T-helper 17 cell (primary cell): ENCODE results near the gene MDFI. TPM values are rescaled to one million over a fixed set of nuclear protein-coding genes. Genes with fewer than 3 reads are reported as not detected.

Source experiments
- ATAC-seq: fragments of 150-1000 bp; cut with Tn5 transposase; 2 replicates; pipeline ENCODE4 v1.10.0; 2021; ENCODE audit warnings: mild to moderate bottlenecking, moderate library complexity
- DNase-seq, 3 donors: peaks; one replicate each; pipeline versions ENCODE4 v3.0.0 to v3.0.0-alpha.2; 2020 to 2021
- H3K9me3 ChIP-seq: one replicate; pipeline ENCODE4 v1.7.0; 2013; ENCODE audit warnings: low read length, mild to moderate bottlenecking; ENCODE audit not compliant: control insufficient read depth, poor library complexity, severe bottlenecking
- H3K27ac Mint-ChIP-seq: one replicate; pipeline ENCODE4 v1.8.0; 2022; ENCODE audit warnings: mild to moderate bottlenecking, moderate library complexity, mixed read lengths
- H3K27me3 Mint-ChIP-seq: one replicate; pipeline ENCODE4 v1.8.0; 2022; ENCODE audit warnings: mixed read lengths
- H3K36me3 Mint-ChIP-seq: one replicate; pipeline ENCODE4 v1.8.0; 2022; ENCODE audit warnings: low read depth, mixed read lengths
- H3K4me1 Mint-ChIP-seq: one replicate; pipeline ENCODE4 v1.8.0; 2022; ENCODE audit warnings: mild to moderate bottlenecking, mixed read lengths
- H3K4me3 Mint-ChIP-seq: one replicate; pipeline ENCODE4 v1.8.0; 2022; ENCODE audit warnings: mild to moderate bottlenecking, moderate library complexity, mixed read lengths
- total RNA-seq, 4 donors: library from RNA in 2 of 4; stranded (reverse) in 2 of 4; gene quantifications; one replicate each; pipeline ENCODE4 v1.2.3 and lab custom pipeline; 2022 to 2026

MDFI gene
- total RNA-seq (not detected), total RNA-seq (lab: John Stamatoyannopoulos, UW) (0 reads per million in 2 donors)

DNA sequence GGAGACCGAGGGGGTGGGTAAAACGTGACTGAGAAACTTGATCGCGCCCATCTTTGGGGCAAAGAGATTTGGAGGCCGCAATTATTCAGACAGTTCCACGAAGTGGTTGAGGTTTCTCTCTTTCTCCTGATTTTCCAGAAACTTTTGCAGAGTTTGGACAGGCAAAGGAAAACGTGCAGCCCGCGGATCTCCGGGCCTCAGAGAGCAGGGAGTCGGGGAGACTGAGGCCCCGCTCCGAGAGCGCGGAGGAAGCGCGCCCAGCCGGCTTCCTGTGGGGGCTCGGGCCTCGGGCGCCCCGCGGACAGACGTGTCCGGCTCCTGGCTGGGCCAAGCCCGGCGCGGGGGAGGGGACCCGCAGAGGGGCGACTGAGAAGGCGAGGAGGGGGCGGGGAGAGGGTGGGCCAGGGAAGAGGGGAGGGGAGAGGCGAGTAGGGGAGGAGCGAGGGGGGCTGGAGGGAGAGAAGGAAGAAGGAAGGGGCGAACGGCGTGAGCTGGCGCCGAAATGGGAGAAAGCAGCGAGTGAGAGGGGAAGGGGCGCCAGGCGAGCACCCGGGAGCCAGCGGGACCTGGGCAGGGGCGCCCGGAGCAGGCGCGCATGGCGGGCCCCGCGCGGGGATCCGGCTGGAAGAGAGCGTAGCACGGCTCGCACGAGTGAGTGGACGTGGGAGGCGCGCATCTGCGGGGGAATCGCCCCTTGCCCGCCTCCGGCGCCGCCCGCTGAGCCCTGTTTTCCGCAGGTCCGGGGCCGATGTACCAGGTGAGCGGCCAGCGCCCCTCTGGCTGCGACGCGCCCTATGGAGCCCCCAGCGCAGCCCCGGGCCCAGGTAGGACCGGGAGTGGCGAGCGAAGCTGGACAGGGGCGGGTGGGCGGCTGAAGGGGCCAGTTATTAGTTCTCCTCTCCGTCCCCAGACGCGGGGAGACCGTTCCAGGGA is at the start of gene MDFI:
MDFI (plus strand) TSS at position 467 of the 933 bp plus-strand sequence; CDS start at position 749, 282 bp downstream.
- Mint-ChIP-seq H3K4me1 (peaks cover 14% of the 10 kb centered on the region), H3K36me3 (peaks cover 8% of the 10 kb centered on the region), H3K4me3 (peak within 1 kb of the TSS; percentile 83), H3K27ac (no peak within 1 kb of the TSS), H3K27me3 (peaks cover 72% of the 10 kb centered on the region)
- DNase-seq = no peak
- no peak for ATAC-seq
- no peaks in the 10 kb centered on the region for H3K9me3 ChIP-seq

- Mint-ChIP-seq H3K27ac (no peak overlapping the region), H3K4me1 (peaks cover 21% of the 10 kb centered on the region), H3K36me3 (peaks cover 6% of the 10 kb centered on the region), H3K4me3 (no peak overlapping the region), H3K27me3 (no peaks in the 10 kb centered on the region)
- DNase-seq (no peak), ATAC-seq (no peak)
- H3K9me3 ChIP-seq = no peaks in the 10 kb centered on the region
Measured at GRCh38 chr6:41589223-41589622, 49.0 kb upstream of the MDFI start.

DNA sequence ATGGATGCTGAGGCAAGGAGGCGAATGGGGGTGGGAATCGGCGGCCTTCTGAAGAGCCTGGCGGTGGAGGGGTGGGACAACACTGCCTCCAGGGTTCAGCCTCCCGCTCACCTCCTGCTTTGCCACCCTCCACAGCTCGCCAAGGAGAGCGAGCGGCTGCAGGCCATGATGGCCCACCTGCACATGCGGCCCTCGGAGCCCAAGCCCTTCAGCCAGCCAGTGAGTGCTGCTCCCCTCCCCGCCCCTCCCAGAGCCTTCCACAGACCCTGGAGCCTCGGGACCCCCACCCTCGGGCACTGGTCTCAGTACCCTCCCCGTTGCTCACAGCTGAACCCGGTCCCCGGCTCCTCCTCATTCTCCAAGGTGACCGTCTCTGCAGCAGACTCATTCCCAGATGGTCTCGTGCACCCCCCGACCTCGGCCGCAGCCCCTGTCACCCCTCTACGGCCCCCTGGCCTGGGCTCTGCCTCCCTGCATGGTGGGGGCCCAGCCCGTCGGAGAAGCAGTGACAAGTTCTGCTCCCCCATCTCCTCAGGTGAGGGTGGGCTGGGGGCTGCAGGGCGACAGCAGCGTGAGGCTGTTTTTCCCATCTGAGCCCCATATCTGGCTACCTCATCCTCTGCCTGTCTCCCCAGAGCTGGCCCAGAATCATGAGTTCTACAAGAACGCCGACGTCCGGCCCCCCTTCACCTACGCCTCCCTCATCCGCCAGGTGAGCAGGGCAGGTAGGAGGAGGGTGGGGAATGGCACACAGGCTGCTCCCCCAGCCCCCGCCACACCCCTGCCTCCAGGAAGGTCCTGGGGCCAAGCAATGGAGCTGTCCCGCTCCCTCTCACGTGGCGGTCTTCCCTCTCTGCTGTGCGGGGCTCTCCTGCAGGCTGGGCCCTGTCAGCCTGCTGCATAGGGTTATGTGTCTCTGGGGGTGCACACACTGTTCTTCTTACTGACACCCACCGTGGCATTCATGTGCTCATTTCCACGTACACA is 48.3 kb upstream of the MDFI start:
- ATAC-seq = no peak
- DNase-seq = no peak
- no peaks in the 10 kb centered on the region for H3K9me3 ChIP-seq
- Mint-ChIP-seq H3K27me3 (no peaks in the 10 kb centered on the region), H3K4me3 (peak overlapping the region; percentile 69), H3K27ac (peak overlapping the region; percentile 62), H3K4me1 (peaks cover 17% of the 10 kb centered on the region), H3K36me3 (peaks cover 6% of the 10 kb centered on the region)

DNA sequence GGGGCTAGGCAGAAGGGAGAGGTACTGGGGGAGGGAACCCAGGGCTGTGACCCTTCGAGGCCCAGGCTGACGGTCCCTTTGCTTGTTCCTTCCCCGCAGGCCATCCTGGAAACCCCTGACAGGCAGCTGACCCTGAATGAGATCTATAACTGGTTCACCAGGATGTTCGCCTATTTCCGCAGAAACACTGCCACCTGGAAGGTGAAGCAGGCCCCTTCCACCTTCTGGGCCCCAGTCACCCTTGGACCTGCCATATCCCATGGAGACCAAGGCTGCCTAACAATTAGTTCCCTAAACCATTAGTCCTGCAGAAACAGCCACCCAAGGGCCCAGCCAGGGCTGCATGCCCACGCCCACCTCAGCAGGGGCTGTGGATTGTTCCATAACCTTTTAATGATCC is 47.1 kb upstream of the MDFI start:
- Mint-ChIP-seq H3K4me3 (no peak overlapping the region), H3K36me3 (peaks cover 4% of the 10 kb centered on the region)
- no peak for ATAC-seq

GRCh38 chr6:41591859-41592502 is 46.3 kb upstream of the MDFI start:
- Mint-ChIP-seq H3K4me1 (peaks cover 13% of the 10 kb centered on the region), H3K36me3 (peaks cover 4% of the 10 kb centered on the region), H3K27me3 (no peaks in the 10 kb centered on the region), H3K27ac (no peak overlapping the region), H3K4me3 (no peak overlapping the region)
- peak; percentile 57 to 78 (median 61) for DNase-seq
- peak; percentile 84 for ATAC-seq
- no peaks in the 10 kb centered on the region for H3K9me3 ChIP-seq

More for the DNA sequence above, 47.1 kb upstream of the MDFI start:
- H3K9me3 ChIP-seq = no peaks in the 10 kb centered on the region
- no peak for DNase-seq
- H3K27ac Mint-ChIP-seq = peak overlapping the region; percentile 62
- H3K27me3 Mint-ChIP-seq = no peaks in the 10 kb centered on the region
- peaks cover 13% of the 10 kb centered on the region for H3K4me1 Mint-ChIP-seq

DNA sequence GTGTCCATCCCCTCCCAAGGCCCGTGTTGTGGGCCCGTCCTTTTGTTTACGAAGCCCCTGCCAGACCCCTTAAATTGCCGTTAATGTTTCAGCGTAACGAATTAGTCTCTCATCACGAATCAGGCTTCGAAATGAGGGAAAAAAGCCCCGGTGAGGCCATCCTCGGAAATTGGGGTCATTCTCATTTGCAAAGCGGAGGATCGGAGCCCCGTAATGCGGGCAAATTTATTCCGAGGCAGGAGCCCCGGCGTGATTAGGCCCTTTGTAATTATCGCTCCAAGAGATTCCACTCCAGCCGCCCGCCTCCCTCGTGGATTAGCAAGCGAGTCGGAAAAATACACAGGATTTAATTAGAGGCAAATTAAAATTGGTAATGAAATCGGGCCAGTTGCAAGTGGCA is 44.9 kb upstream of the MDFI start:
- H3K4me1 Mint-ChIP-seq = peaks cover 13% of the 10 kb centered on the region
- no peak for DNase-seq
- no peak overlapping the region for H3K27ac Mint-ChIP-seq
- no peak for ATAC-seq
- H3K27me3 Mint-ChIP-seq = no peaks in the 10 kb centered on the region
- no peak overlapping the region for H3K4me3 Mint-ChIP-seq
- H3K36me3 Mint-ChIP-seq = peaks cover 4% of the 10 kb centered on the region
- H3K9me3 ChIP-seq = no peaks in the 10 kb centered on the region

DNA sequence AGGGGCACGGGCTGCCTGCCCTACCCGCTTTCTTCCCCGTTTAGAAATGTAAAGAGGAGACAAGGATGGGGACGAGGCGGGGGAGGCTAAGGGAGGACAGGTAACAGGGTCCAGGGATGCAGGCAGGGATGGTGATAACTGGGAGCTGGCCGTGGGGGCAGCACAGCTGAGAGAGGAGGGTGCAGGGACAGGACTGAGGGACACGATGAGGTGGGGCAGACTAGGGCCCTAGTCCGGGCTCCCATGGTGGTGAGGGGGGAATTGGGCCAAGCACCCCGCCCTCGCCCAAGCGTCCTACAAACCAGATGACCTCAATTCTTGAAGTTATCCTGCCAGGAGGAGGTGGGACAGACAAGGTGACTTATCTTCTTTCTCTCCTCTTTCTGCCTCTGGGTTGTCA is 44.4 kb upstream of the MDFI start:
- Mint-ChIP-seq H3K36me3 (peaks cover 6% of the 10 kb centered on the region), H3K4me1 (peaks cover 13% of the 10 kb centered on the region), H3K4me3 (no peak overlapping the region), H3K27ac (no peak overlapping the region), H3K27me3 (no peaks in the 10 kb centered on the region)
- H3K9me3 ChIP-seq = no peaks in the 10 kb centered on the region
- ATAC-seq (no peak), DNase-seq (no peak)

- Mint-ChIP-seq H3K4me1 (peaks cover 13% of the 10 kb centered on the region), H3K27ac (no peak overlapping the region), H3K4me3 (no peak overlapping the region), H3K36me3 (peaks cover 6% of the 10 kb centered on the region), H3K27me3 (no peaks in the 10 kb centered on the region)
- DNase-seq (no peak), ATAC-seq (no peak)
- no peaks in the 10 kb centered on the region for H3K9me3 ChIP-seq
Measured at GRCh38 chr6:41594326-41594725, 43.9 kb upstream of the MDFI start.

DNA sequence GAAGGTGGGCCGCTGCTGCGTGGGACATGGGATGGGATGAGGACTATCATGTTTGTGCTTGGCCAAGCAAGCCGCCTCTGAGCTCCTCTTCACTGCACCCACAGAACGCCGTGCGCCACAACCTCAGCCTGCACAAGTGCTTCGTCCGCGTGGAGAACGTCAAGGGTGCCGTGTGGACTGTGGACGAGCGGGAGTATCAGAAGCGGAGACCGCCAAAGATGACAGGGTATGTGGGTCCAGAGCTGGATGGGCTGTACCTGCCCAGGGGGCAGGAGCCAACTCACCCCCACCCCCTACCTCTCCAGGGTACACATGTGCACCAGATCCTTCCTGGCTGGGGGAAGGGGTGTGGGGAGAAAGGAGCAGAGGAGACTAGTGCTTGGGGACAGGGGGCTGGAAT is 43.5 kb upstream of the MDFI start:
- peaks cover 13% of the 10 kb centered on the region for H3K4me1 Mint-ChIP-seq
- H3K36me3 Mint-ChIP-seq = peaks cover 6% of the 10 kb centered on the region
- H3K4me3 Mint-ChIP-seq = no peak overlapping the region
- no peak overlapping the region for H3K27ac Mint-ChIP-seq
- ATAC-seq = no peak
- no peak for DNase-seq
- H3K27me3 Mint-ChIP-seq = no peaks in the 10 kb centered on the region
- no peaks in the 10 kb centered on the region for H3K9me3 ChIP-seq

DNA sequence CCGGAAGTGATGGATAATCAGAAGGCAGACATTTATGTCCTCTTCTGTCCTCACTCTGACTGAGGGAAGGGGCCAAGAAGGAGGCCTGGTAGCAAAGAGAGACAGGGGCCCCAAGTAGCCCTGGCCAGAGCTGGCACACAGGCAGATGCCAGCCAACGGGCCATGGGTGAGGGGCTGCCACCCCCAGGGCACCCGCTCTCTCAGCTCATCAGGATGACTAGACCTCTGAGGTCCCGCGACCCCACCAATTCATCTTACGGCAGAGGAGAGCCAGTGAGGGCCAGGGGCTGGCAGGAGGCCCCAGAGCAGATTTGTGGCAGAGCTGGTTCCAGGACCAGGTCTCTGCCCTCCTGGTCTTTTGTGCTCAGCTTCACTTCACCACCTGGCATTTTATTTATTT is 43.1 kb upstream of the MDFI start:
- H3K27ac Mint-ChIP-seq = no peak overlapping the region
- ATAC-seq = no peak
- DNase-seq = no peak
- H3K27me3 Mint-ChIP-seq = no peaks in the 10 kb centered on the region
- H3K4me1 Mint-ChIP-seq = peaks cover 11% of the 10 kb centered on the region
- H3K9me3 ChIP-seq = no peaks in the 10 kb centered on the region
- no peak overlapping the region for H3K4me3 Mint-ChIP-seq
- H3K36me3 Mint-ChIP-seq = peaks cover 6% of the 10 kb centered on the region

DNA sequence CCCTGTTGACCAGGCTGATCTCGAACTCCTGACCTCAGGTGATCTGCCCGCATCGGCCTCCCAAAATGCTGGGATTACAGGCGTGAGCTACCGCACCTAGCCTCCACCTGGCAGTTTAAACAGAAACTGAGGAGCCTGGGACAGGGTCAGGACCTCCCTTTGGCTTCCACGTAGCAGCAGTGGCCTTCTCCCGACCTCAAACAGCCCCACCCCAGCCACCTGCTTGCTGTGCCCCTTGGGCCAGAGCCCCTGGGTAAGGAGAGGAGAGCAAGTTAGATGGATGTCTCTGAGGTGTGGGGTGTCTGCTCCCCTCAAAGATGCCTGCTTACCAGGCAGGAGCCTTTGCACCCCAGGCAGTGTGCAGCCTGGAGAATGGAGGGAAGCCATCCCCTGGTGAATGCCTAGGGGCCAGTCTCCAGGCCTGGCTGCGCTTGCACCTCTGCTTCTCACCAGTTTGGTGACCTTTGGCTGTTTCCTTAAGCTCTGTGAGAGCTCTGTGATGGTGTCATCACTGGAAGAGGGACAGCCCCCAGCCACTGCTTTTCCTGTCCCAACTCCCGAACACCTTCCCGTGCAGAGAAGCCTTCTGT is 42.1 kb upstream of the MDFI start:
- Mint-ChIP-seq H3K4me3 (no peak overlapping the region), H3K27ac (no peak overlapping the region), H3K36me3 (peaks cover 3% of the 10 kb centered on the region), H3K27me3 (no peaks in the 10 kb centered on the region), H3K4me1 (peaks cover 4% of the 10 kb centered on the region)
- DNase-seq = no peak
- ATAC-seq = no peak
- H3K9me3 ChIP-seq = no peaks in the 10 kb centered on the region

DNA sequence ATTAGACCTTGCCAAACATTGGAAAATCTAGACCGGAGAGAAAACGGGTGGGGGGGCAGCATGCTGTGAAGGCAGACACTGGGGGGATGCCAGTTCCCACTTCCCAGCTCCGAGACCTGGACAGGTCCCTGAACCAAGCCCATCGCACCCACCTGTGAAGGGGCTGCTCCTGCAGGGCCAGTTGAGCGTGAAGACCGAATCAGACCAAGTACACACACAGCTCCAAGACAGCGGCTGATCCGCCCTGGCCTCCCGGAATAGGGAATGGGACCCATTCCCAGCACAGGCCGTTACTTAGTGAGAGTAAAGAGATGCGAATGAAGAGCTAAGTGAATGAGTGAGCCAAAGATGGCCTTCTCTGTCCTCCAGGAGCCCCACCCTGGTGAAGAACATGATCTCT is 41.5 kb upstream of the MDFI start:
- no peak for DNase-seq
- Mint-ChIP-seq H3K4me1 (peaks cover 2% of the 10 kb centered on the region), H3K27ac (no peak overlapping the region), H3K4me3 (no peak overlapping the region), H3K27me3 (no peaks in the 10 kb centered on the region), H3K36me3 (peaks cover 3% of the 10 kb centered on the region)
- H3K9me3 ChIP-seq = no peaks in the 10 kb centered on the region
- no peak for ATAC-seq
